ENCODE results near the gene GNG2.

Gene GNG2

DNA sequence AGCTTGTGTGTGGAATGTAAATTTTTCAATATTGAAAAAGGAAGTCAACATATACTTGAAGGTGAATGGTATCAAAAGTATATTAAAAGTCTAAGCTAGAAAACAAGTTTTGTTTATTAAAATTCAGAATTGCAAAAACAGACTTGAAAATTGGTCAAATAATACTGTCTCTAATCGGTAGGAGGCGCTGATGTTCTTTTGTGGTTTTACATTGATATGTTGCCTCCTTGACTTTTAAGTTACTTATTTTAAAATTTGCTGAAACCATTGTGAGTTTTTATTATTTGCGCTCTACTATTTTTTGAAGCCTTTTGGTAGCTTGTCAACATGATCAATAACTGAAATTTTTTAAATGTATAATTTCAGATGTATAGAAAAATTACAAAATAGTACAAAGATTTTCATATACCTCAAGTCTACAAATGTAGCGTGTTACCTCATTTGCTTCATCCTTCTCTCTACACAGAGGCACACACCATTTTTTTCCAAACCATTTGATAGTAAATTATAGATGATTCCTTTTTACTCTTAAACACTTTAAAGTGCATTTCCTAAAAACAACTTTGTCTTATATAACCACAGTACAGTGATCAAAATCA is 135.8 kb downstream of the GNG2 start:
- peak; percentile 54 for DNase-seq (ENCODE audit: low read depth)

GRCh38 chr14:51998348-51998747 is 137.9 kb downstream of the GNG2 start:
- no peak for DNase-seq (ENCODE audit: low read depth)

- DNase-seq (ENCODE audit: low read depth), result peak; percentile 29
These were observed 138.7 kb downstream of the GNG2 start for GRCh38 chr14:51999084-51999483.

DNA sequence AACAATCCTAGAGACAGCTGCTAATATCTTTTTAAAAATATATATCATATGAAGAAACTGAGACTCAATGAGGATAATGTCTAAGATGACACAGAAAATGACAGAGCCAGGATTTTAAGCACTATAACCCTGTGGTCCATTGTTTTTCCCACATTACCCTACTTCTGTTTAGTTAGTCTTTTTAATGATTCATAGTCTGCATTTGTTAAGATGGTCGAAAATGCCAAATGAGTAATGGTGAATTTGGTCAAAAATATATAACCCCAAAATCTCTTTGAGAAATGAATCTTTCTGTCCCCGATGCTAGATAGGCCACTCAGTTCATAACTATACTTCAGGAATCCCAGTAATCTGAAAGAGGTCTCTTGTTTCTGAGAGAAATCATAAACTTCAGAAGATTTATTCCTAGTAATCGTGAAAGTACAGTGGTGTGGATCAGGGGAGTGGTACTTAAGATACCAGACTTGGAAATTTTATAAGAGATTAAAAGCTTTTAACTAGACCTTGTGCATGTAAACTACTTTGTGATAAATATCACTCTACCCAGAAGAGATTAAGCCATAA is 139.7 kb downstream of the GNG2 start:
- DNase-seq (ENCODE audit: low read depth), result peak; percentile 38

- no peak for DNase-seq (ENCODE audit: low read depth)
These were observed 140.3 kb downstream of the GNG2 start for GRCh38 chr14:52000696-52001095.

DNA sequence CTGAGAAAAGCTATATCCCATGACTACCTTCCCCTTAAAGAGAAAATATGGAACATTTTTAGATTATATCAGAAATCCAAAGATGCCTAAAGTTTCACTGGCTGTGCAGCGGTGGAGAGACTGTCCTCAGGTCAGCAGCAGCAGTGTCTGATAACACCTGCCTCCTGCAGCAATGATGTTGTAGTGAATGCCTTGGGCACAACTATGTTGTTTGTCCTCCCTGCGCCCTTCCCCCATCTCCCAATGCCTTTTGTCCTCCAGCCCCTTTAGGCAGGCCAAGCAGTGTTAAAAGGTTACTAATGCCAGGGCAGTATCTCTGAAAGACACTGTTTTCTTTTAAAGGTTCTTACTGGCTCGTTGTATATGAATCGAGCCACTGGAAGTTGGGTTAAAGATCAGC is 142.1 kb downstream of the GNG2 start:
- DNase-seq (ENCODE audit: low read depth), result no peak

- DNase-seq (ENCODE audit: low read depth), result peak; percentile 61
These were observed 142.9 kb downstream of the GNG2 start for GRCh38 chr14:52003324-52003723.

DNA sequence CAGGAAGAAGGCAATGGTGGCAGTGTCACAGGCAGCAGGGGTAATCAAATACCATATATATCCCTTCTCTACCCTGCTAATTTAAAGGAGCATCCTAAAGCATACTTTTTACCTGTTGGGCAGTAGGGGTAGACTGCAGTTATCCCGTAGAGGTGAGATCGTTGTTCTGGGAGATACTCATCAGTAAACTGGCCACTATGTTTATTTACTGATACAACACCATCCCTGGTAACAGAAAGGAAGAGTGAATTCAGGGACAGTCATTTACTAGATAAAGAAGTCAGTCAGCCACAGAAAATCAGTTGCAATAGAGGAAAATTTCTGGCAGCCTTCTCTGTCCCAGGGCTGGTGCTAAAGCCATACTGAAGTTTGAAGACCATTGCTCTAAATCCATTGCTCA is 145.2 kb downstream of the GNG2 start:
- DNase-seq (ENCODE audit: low read depth), result no peak

DNA sequence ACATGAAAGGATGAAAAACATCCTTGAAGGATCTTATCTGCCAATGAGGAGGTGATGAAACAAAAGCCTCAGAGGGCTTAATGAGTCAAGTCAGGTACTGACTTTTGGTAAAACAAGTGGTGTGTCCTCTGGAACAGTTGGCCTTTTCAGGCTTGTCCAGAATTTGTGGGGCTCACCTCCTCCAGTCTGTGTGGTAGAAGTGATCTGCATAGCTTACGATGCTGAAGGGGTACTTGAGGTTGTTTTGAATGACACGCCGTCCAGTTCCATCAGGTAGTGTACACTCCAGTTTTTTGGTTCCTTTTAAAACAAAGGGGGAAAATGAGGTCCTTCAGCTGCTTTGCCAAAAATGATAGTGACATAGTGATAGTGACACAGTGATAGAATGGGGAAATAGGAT is 145.9 kb downstream of the GNG2 start:
- DNase-seq (ENCODE audit: low read depth), result no peak

DNA sequence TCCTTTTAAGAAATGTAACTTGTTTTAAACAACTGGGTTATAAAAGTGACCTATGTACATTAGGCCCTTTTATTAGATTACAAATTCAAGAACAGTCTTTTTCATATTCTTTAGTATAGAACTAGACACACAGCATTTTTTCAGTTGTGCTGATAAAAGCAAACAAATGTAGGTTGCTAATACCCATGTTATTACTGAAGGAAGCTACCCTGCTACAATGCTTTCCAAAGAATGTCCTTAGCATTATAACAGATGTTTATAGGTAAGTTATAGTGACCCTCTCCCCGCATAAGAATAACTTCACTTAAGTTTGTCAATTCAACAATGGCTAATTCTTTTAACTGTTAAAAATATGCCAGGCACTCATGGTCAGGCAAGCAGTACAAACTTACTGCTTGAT is 146.8 kb downstream of the GNG2 start:
- no peak for DNase-seq (ENCODE audit: low read depth)

- no peak for DNase-seq (ENCODE audit: low read depth)
These were observed 147.2 kb downstream of the GNG2 start for GRCh38 chr14:52007637-52008036.

DNA sequence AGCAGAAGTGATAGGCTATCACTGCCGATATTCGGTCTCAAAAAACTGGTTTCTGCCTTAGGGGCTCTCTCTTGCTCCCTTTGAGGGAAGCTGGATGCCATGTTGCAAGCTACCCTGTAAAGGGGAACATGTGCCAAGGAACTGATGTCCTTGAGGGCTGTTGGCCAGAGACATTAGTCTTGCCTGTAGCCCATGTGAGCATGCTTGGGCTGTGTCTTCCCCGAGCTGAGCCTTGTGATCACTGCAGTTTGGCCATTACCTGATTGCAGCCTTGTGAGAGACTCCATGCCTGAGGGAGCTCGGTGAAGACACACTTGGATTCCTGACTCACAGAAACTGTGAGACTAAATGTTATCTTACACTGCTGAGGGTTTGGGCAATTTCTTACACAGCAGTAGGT is 147.7 kb downstream of the GNG2 start:
- no peak for DNase-seq (ENCODE audit: low read depth)

GRCh38 chr14:52010173-52010693 is 149.8 kb downstream of the GNG2 start:
- DNase-seq (ENCODE audit: low read depth), result no peak

GRCh38 chr14:52011523-52011922 is 151.1 kb downstream of the GNG2 start:
- no peak for DNase-seq (ENCODE audit: low read depth)

DNA sequence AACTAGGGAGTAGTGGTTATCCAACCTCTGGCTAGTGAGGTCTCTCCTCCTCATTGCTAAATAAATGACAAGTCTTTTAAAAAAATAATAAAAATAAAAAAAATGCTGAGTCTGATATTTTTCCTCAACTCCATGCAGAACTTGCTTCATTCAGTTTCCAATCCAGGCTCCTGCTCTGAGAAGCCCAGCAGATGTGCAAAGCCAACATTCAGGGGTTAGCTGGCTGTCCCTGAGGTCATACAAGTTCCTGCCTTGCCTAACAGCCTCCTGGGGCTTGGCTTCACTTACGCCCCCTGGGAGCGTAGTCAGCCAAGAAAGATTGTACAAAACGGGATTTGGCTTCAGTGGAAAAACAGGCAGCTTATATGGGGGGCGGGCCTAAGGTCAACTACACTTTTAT is 152.2 kb downstream of the GNG2 start:
- no peak for DNase-seq (ENCODE audit: low read depth)

DNA sequence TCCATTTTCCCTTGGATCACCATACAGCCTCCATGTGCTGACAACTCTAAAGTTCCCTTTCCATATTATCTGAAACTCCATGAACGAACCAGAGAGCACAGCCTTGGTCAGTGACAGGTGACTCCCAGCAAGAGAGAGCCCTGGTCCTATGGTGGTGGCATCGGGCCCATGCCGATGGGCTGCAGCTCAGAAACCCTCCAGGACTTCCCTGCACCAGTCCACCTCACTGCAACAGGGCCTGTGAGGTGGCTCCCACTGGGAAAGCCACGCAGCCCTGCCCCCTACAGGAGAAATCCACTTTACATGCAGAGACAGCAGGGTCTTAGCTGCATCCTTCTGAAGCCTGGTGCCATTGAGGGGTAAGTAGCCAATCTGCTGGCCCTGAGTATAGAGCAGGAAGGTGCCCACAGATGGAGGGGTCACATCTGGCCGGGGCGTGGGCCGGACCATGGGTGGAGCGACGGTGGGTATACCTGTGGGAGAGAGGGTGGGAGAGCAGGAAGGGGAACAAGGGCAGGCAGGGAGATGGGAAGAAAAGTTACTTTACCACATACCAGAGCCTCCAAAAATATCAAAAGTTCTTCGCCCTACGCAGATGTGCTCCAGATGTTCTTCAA is 153.7 kb downstream of the GNG2 start:
- no peak for DNase-seq (ENCODE audit: low read depth)

DNA sequence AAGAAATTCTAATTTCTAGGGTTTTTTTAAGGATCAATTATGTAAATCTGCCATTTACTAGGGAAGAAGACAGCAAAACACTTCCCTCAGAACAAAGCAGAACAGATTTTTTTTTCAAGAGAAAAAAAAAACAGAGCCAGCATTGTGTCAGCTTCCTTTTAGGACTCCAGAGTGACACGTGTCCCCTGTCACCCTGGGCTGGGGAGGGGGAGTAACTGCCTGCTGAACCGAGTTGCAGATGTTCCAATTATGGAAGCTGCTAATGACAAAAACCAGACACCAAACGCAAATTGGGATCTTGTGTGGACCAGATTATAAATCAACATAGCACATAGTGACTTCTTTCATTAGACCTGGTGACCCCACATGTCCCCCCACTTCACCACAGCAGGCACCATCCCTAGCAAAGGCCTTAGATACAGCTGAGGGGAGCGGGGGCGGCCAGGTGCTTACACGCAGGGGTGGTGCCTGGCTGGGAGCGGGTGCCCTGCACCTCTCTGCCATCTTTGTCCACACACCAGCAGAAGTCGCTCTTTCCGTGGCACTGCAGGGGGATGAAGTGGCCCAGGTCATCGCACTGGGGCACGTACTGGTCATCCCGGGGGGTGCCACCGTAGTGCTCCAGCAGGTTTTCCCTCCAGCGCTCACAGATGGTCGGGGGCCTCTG is 154.3 kb downstream of the GNG2 start:
- no peak for DNase-seq (ENCODE audit: low read depth)

GRCh38 chr14:52015411-52016030 is 155.1 kb downstream of the GNG2 start:
- DNase-seq (ENCODE audit: low read depth), result peak; percentile 40

DNA sequence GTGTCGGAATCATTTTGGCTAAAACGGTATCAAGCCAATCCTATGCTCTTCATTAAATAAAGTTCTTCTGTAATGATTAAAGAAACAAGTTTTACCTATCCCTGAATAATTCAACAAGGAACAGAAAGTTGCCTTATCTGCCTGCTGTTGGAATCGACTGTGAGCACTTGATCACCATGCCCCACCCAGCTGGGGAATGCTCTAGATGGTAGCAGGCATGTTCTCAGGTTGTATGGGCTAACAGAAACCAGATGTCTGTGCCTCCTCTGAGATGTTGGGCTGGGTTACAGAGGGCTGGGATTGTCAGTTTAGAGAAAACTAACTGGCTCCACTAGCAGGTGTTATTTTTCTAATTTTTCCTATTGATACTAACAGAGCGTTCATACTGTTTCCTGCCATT is 157.8 kb downstream of the GNG2 start:
- no peak for DNase-seq (ENCODE audit: low read depth)

DNA sequence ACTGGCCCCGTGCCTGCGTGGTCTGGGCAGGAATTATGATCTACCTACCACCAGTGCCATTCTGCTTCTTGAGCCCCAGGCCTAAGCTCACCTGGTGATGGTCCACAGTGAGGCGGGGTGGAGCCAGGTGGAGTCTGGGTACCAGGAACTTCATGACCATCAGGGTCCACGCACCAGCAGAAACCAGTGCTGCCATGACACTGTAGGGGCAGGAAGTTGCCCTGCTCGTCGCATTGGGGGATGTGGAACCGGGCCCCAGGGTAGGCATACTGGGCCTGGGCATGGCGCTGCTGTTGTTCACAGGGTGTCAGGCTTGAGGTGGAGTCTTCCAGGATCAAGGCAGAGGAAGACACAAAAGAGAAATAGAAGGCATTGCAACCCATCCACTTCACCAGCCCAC is 158.6 kb downstream of the GNG2 start:
- no peak for DNase-seq (ENCODE audit: low read depth)

Data from amniotic epithelial cell (primary cell).